Nephron progenitor cell (in vitro differentiated cells): ENCODE results near the gene FBXW5.

ENCODE experiments used
- DNase-seq: peaks from one replicate; pipeline ENCODE4 v3.0.0; 2021
- H3K27ac Mint-ChIP-seq: 2 replicates; pipeline ENCODE4 v1.8.0; 2021; ENCODE audit warnings: mild to moderate bottlenecking, moderate library complexity, mixed read lengths
- H3K27me3 Mint-ChIP-seq: 2 replicates; pipeline ENCODE4 v1.8.0; 2021; ENCODE audit warnings: mild to moderate bottlenecking, low read depth, mixed read lengths; ENCODE audit not compliant: poor library complexity
- H3K36me3 Mint-ChIP-seq: 2 replicates; pipeline ENCODE4 v1.8.0; 2021; ENCODE audit warnings: low read depth, mixed read lengths
- H3K4me1 Mint-ChIP-seq: 2 replicates; pipeline ENCODE4 v1.8.0; 2021; ENCODE audit warnings: mixed read lengths
- H3K4me3 Mint-ChIP-seq: 2 replicates; pipeline ENCODE4 v1.8.0; 2021; ENCODE audit warnings: mild to moderate bottlenecking, moderate library complexity, mixed read lengths
- H3K9me3 Mint-ChIP-seq: 2 replicates; pipeline ENCODE4 v1.8.0; 2021; ENCODE audit warnings: mild to moderate bottlenecking, moderate library complexity, mixed read lengths
- CTCF ChIP-seq: fragments of 200-600 bp; sonication (generic); IDR thresholded peaks from 2 replicates; pipeline ENCODE4 v1.5.0; 2021; ENCODE audit warnings: antibody characterized with exemption

FBXW5 gene

DNA sequence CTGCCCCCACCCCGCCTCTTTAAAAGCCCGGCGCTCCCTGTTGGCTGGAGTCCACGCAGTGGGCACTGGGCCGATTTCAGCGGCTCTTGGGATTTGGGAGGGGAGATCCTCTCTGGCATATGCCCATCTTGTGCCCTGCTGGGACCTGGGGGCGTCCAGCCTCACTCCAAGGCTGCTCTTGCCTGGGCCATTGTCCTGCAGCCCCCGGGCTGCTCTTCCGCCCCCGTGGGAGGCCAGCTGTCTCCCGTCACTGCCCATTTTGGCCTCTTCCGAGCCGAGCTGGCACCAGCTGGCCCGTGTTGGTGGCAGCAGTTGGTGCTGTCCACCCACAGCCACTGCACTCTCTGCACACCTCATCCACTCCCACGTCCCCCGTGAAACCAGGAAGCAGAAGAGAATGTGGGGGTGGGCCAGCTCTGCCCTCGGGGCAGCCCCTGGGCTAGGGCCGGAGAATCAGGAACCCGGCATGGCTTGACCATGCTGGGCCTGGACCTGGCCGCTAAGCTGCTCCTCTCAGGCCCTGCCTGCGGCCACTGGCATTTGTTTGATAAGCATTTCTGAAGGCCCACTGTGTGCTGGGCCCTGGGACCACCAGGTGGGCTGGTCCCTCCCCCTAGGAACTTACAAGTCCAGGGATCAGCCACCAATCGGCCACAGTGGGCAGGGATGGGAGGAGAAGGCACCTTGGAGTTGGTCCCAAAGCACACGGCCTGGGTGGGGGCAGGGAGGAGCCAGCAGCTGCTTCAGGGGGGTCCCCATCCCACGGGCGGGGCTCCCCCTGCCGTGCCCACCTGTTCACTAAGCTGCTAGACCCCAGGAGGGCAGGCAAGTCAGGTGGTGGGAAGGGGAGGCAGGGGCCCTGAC lies 2.7 kb upstream of the FBXW5 start:
- peaks cover 4% of the 10 kb centered on the region for H3K4me1 Mint-ChIP-seq
- peaks cover 13% of the 10 kb centered on the region for H3K27me3 Mint-ChIP-seq
- H3K9me3 Mint-ChIP-seq: no peaks in the 10 kb centered on the region
- DNase-seq: no peak
- TF ChIP-seq CTCF: no peak
- no peak overlapping the region for H3K4me3 Mint-ChIP-seq
- H3K27ac Mint-ChIP-seq: no peak overlapping the region
- no peaks in the 10 kb centered on the region for H3K36me3 Mint-ChIP-seq

DNA sequence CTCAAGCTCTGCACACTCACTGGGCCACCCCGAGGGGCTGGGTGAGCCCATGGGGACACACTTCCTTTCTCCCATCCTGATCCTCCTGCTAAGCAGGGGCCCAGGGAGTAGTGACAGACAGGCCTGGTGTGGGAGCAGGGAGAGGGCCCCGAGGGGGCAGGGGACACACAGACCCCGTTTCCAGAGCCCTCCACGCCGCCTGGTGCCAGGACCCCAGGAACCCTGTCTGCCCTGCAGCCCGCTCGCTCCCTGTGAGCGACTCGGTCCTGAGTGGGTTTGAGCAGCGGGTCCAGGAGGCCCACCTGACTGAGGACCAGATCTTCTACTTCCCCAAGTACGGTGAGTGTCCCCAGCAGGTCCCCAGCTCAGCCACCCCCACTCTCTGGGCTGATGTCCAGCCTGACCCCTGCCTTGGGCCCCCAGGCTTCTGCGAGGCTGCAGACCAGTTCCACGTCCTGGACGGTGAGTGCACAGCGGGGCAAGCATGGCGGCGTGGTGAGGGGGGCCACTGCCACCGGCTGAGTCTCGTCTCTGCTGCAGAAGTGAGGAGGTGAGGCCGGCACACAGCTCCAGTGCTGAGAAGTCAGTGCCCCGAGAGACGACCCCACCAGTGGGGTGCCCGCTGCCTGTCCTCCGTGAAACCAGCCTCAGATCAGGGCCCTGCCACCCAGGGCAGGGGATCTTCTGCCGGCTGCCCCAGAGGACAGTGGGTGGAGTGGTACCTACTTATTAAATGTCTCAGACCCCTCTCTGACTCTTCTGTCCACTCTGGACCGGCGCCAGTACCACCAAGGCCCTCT lies 1.9 kb upstream of the FBXW5 start:
- no peak for DNase-seq
- Mint-ChIP-seq H3K36me3 (no peaks in the 10 kb centered on the region), H3K27ac (no peak overlapping the region), H3K4me1 (peaks cover 4% of the 10 kb centered on the region), H3K4me3 (no peak overlapping the region), H3K27me3 (peaks cover 13% of the 10 kb centered on the region), H3K9me3 (no peaks in the 10 kb centered on the region)
- TF ChIP-seq CTCF: no peak

DNA sequence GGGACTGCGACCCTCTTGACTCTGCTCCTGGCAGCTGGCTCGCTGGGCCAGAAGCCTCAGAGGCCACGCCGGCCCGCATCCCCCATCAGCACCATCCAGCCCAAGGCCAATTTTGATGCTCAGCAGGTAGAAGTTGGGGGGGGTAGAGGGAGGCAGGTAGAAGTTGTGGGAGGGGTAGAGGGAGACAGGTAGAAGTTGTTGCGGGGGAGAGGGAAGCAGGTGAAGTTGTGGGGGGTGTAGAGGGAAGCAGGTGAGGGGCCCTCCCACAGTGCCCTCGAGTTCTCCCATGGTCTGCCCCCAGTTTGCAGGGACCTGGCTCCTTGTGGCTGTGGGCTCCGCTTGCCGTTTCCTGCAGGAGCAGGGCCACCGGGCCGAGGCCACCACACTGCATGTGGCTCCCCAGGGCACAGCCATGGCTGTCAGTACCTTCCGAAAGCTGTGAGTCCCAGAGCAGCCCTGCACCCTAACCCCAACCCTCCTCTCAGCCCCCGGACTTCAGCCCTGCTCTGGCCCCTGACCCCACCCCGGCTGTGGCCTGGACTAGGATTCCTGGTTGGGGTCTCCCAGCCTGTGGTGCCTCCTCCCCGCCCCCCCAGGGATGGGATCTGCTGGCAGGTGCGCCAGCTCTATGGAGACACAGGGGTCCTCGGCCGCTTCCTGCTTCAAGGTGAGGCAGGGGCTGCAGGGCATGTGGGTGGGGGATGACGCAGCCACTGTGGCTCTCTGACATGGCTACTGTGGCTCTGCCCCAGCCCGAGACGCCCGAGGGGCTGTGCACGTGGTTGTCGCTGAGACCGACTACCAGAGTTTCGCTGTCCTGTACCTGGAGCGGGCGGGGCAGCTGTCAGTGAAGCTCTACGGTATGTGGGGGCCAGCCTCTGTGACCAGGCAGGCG lies 1.0 kb upstream of the FBXW5 start:
- Mint-ChIP-seq H3K9me3 (no peaks in the 10 kb centered on the region), H3K4me3 (no peak overlapping the region), H3K27ac (no peak overlapping the region), H3K4me1 (peaks cover 4% of the 10 kb centered on the region), H3K27me3 (peaks cover 13% of the 10 kb centered on the region), H3K36me3 (no peaks in the 10 kb centered on the region)
- no peak for TF ChIP-seq CTCF
- DNase-seq: no peak

DNA sequence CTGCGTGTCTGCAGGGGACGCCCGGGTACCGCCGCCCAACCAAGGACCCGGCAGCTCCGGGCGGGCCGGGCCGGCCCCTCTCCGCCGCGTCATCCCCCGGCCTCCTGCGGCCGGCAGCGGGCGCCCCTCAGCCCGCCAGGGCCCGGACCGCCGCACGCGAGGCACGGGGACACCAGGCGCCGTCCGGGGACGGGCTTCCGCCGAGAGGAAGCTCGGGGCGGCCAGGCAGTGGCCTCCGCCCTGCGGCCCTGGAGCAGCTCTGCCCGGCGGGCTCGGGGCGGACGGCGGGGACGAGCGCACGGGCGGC lies 373 bp downstream of the FBXW5 start:
- Mint-ChIP-seq H3K27me3 (peaks cover 10% of the 10 kb centered on the region), H3K9me3 (no peaks in the 10 kb centered on the region)

More for the DNA sequence above, 373 bp downstream of the FBXW5 start:
- H3K4me3 Mint-ChIP-seq: peak overlapping the region; percentile 78
- H3K27ac Mint-ChIP-seq: no peak overlapping the region
- H3K36me3 Mint-ChIP-seq: peaks cover 5% of the 10 kb centered on the region
- H3K4me1 Mint-ChIP-seq: peaks cover 4% of the 10 kb centered on the region
- no peak for TF ChIP-seq CTCF
- no peak for DNase-seq
